Ammon's horn (tissue), 1 donor: ENCODE measurements around the gene IGSF8.
A peak's percentile ranks its signal among the peaks of the same experiment; 100 is the strongest.
"Not testable (repeated sequence)": the region's sequence is repeated elsewhere in the genome, so short reads cannot be mapped to it uniquely, and the experiment has no call there.

Experiments used
- DNase-seq: peaks from one replicate; pipeline ENCODE4 v3.0.0-alpha.2; 2016; ENCODE audit warnings: low spot score

Gene IGSF8

DNA sequence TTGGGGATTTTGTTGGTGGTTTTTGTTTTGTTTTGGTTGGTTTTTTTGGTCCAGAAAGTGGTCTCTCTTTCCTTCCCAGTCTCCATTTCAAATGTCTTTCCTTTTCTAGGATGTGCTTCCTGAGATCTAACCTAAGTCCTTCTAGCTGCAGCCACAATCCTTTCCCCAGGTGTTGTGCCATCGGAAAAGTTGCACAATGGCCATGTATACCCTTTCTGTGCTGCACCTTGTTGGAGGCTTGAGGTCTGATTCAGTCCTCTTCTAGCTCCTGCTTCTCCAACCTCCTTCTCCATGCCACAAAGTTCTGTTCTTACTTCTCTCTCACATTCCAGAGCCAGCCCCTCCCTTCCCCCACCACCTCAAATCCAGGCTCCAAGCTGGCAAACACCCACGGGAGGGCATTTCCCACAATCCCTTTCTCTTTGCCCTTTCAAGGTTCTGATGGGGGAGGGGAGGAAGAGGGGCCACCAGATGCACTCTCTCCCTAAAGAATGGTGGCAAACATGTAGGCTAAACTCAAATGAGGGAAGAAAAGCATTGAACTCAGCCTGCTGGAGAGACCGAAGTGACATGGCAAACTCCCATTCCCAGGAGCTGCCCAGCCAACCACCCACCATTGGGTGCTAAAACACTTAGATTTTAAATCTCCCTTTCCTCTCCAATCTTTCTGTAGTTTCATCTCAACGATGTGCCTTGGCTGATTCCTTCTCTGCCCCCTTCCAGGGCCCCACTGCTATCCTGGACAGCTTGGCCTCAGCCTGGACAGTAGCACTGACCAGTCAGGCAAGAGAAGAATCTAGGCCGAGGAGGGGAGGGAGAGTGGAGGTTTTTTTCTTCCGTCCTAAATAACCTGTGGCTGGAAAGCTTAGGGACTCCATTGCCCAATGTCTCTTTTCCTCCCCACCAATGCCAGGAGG, 31.3 kb downstream of the IGSF8 start:
- no peak for DNase-seq

DNA sequence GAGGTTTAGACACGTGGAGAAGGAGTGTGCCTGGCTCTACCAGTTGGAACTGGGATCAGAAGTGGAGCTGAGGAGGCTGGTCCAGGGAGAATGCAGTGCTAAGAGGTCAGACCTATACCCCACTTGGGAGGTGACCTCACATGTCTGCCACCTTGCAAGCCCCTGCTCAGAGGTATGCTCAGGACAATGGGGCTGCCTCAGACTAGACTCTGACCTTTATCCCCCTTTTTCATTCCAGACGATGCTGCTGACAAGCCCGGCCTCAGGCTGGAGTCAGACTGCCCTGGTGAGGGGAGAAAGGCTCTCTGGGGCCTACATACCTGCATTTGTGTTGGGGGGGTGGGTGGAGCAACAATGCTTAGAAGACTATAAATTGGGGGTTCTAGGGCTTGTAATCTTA, 33.7 kb downstream of the IGSF8 start:
- no peak for DNase-seq

DNA sequence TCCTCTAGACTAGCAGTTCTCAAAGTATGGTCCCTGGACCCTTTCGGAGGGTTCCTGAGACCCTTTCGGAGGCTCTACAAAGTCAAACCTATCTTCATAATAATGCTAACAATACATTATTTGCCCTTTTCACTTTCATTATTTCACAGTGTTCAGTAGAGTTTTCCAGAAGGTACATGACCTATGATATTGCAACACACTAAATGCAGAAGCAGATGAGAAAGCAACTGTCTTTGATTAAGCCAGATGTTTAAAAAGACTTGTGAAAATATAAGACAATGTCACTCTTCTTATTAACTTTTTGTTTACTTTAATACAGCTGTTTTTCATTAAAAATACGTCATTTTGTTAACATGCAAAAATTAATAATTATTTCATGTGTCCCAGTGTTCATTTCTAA, 34.3 kb downstream of the IGSF8 start:
- DNase-seq: no peak

DNA sequence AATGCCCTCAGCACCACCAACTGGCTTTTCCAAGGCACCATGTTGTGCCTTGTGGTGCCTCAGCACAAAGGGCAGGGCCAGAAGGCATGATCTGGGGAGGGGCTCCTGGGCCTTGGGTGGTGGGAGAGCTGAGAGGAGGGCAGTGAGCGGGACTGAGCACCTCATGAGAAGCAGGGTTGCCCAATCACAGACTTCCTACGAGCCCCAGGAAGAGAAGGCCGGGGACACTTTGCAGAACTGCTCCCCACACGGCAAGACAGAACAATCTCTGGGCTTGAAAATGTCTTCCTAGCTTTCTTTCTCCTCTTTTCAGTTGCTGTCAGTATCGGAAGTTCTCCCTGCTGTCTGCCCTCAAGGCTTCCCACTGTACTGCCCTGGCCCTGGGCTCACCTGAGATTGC, 35.2 kb downstream of the IGSF8 start:
- no peak for DNase-seq

DNA sequence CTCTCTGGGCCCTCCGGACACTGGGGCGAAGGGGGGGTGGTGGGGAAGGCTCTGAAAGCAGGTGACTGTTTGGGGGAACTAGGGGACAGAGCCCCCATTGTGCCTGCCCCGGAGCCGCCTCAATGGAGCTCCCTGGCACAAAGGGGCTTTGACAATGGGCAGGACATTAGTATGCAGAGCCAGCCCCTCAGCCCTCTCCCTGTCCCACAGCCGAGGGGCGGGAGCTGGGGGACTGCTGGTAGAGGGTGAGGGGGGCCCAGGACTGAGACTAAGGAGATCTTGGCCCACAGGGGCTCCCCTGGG, 36.2 kb downstream of the IGSF8 start:
- DNase-seq: peak; percentile 98

DNA sequence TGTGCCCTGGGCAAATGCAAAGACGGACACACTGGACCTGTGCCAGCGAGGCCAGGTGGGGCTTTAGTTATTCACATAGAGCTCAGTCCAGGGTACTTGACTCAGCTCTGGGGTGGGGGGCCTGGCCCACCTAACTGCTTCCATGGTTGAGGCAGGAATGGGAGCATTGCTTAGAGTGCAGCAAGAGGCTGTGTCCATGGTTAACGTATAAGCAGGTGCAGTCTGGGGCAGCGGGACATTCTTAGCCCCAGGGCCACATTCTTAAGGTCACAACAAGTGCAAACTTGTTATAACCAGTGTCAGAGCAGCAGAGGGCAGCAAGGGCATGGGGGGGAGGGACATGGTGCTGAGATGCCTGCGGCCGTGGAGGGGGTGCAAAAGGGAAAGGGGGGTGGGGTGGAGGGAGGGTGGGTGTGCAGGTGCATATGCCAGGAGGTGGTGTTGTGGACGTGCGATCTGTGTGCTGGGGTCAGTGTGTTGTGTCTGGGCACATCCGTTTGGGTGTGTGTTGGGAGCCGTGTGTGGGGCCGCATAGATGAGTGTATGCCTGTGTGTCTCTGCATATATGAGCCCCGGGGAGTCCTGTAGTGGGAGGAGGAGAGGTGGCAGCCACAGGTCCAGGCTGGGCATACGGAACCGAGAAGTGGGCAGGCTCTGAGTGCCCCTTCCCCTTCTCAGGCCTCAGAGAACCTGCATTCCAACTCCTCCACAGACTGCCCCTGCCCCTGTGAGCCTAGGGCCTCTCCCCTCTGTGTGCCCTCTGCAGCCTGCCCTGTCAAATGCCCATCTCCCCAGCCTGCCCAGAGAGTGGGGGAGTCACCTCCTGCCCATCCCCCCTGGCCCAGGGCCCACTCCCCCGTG, 36.8 kb downstream of the IGSF8 start:
- DNase-seq: peak; percentile 70

DNA sequence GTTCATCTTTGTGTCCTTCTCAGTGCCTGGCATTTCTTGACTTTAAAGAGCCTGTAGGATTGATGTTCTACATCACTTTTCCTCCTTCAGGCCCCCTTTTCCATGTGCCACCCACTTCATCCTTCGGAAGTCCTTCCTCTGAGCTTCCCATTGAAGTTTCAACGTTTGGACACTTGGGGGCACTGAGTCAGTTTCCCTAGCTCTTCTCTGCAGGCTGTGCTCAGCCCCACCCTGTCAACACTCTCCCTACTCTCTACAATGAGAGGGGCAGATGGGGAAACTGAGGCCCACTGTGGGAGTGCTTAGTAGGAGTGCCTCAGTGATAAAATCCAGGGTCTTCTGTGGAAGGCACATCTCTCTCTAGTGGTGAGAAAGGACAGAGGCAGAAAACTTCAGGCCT, 40.3 kb downstream of the IGSF8 start:
- DNase-seq: peak; percentile 67

DNA sequence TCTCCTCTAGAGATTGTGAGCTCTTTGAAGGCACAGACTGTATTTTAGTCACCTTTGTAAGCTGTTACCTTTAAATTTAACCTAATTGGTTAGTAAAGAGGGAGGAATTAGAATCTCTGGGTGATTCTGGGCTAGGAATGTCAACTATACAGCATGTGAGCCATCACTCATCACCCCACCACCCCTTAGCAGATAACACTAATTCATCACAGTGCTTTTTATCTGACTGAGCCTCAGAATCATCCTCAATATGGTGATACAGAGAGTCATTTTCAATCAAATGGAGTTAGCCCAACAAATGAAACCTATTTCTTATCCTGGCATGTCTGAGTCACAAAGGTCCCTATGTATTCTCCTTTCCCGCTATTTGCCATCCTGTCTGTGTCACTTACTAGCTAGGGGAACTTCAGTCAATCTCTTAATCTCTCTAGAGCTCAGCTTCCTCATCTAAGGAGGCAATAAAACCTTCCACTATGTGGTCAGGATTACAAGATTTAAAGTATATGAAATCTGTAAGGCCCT, 41.7 kb downstream of the IGSF8 start:
- no peak for DNase-seq

DNA sequence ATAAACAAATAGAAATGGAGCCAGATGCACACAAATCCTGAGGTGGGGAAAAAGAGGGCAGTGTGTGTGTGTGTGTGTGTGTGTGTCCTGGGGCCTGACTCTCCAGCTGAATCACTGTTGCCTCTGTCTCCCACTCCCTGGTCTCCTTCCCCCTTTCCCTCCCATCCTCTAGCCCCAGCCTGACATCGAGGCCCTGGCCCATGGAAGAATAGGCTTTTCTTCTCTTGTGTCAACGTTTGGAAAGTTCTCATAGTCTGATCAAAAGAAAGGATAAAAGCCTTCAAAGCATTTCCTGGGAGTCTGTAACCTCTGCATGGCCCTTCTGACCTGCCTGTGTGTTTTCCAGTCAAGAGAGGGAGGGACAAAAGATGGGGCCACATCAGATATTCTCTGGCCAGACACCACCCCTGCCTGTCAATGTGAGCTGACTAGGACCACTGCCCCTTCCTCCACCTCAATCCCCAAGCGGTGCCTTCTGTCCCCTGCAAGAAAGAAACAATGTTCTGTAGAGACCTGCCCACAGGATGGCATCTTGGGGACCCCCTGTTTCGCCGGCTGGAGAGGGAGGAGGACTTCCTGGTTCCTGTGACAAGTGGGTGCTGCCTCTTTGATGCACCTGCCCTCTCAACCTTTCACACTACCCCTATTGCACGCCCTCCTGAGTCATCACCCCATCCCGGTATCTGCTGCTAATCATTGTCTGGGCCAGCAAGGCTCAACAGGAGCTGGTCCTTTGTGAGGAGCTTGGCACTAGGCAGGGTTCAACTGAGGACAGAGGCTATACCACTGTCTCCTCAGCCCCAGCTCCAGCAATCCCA, 44.7 kb downstream of the IGSF8 start:
- no peak for DNase-seq

DNA sequence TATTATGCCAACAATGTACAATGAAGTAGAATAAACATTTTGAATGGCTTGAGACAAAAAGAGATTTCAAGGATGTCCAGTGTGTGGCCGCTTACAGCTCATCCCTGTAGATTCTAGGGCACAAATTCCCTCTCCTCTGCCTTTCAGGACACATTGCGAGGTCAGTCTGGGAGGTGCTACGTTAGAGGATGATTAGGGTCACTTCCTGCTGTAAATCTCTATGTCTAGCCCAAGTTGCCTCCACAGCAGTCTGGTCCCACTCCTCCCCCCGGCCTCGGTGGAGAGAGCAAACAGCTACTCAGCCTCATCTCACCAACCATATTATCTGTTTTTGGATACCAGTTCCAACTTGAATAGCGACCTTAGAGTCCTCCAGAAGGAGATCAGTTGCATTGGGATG, 45.5 kb downstream of the IGSF8 start:
- no peak for DNase-seq

DNA sequence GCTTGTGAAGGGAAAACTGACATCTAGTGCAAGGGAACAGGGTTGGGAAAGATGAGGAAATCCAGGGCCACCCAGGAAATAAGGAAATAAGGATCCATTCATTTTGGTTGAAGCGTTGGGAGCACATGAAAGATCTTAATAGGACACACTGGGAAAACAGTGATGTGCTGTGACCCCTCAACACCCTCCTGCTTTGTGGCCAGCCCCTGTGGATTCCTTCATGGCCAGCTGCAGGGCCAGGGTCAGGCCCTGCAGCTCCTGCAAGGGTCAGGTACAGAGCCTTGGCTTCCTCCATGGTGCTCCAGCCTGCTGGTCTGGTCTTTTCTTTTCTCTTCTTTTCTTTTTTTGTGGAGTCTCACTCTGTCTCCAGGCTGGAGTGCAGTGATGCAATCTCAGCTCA, 47.8 kb downstream of the IGSF8 start:
- no peak for DNase-seq

DNA sequence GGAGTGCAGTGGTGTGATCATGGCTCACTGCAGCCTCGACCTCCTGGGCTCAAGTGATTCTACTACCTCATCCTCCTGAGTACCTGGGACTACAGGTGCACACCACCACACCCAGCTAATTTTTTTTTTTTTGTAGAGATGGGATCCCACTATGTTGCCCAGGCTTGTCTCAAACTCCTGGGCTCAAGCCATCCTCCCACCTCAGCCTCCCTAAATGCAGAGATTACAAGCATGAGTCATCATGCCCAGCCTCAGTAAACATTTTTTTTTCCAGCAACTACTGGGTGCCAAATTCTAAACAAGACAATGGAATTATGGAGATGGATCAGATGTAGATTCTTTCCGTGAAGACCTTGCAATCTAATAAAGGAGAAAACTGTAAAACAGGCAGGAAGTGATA, 48.2 kb downstream of the IGSF8 start:
- not testable (repeated sequence) for DNase-seq

DNA sequence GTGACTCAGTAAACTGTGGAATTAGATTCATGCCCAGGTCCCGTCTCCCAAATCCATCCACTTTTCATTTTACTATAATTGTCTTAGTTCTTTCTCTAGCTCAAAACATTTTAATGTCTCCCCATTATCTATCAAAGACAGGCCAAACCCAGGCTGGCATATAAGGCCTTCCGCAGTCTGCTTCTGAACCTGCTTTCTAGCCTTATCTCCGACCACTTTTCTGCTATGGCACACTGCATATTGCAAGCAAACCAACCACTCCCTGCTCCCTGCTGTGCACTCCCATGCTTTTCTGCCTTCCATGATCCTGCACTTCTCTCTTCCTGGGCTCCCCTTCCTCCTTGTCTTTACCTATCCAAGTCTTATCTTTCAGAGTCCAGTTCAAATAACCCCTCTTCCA, 49.3 kb downstream of the IGSF8 start:
- no peak for DNase-seq

DNA sequence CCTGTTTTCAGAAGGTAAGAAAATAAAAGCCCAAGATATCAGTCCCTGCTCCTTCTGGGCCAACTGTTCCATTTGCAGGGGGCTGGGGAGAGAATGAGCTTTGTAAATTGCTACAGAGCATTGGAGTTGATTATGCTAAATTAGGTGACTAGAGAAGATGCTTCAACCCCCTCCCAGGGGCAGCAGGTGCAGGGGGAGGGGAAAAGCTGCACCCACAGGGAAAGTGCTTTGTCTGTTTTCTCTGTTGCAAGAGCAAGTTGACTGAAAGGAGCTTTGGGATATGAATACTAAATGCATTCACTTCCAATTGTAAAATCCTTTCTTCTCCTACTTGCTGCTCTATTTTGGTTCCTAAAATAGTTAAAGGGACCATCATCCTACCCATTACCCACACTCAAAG, 50.1 kb downstream of the IGSF8 start:
- no peak for DNase-seq

DNA sequence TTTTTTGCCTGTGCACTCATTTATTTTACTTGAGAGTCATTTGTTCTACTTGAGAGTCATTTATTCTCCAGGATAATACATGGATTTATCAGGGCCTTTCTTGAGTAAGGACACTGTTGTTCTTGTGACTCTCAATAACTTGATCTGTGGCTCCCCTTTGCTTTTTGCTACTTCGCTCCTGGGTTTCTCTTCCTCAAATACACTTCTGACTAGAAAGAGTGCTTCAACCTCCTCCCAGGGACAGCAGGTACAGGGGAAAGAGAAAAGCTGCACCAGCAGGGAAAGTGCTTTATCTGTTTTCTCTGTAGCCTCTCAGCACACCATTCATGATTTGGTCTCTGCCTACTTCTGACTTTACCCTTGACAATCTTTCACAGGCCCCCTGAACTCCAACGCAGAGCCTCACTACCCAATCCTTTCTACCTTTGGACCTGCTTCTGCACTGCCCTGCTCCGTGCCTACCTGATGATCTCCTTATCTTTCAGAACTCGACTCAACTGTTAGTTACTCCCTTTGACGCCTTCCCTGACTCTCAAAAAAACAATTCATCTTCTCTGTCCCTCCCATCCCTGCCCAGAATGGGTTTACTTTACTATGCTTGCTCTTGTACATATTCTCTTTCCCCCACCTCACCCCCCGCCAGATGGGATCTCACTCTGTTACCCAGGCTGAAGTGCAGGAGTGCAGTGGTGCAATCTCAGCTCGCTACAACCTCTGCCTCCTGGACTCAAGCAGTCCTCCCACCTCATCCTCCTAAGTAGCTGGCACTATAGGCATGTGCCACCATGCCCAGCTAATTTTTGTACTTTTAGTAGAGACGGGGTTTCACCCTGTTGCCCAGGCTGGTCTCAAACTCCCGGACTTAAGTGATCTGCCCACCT, 51.1 kb downstream of the IGSF8 start:
- no peak for DNase-seq

DNA sequence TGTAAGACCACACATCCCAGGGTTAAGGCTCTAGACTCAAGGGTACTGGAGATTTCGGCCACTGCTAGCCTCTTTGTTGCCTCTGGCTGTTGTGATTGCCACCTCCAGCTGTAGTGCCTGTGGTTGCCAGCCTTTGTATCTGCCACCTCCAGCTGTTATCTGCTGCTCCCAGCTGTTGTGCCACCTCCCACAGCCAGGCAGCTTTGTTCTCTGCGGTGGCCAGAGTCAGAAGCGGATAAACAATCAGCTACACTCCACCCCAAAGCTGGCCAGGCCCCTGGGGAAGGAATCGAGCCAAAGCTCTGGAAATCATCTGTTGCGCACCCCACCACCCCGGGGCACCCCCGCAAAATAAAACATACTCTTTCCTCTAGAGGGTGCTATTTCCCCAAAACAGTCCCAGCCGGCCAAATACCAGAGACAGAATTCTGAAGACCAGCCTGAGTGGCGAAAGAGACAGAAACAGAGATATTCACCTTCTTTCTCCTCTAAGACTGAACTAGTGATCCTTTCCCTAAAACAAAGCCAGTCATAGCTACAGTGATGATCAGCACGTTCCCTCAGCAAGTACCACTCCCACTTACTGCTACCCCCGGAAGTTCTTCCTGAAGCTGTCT, 51.8 kb downstream of the IGSF8 start:
- DNase-seq: peak; percentile 94

DNA sequence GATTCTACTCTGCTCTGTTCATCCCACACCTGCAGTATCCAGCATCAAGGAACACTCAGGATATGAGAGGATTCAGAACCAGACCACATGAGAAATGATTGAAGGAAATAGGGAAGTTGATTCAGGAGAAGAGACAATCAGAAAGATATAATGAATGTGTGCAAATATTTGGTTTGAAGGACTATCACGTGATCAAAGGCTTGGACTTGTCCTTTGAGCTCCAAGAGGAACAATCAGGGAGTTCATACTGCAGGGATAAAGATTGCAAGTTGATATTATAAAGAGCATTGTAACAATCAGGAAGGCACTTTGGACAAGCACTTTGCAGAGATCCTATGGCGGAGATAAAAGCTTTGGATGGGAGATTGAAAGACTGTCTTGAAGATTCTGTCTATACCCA, 52.8 kb downstream of the IGSF8 start:
- no peak for DNase-seq

DNA sequence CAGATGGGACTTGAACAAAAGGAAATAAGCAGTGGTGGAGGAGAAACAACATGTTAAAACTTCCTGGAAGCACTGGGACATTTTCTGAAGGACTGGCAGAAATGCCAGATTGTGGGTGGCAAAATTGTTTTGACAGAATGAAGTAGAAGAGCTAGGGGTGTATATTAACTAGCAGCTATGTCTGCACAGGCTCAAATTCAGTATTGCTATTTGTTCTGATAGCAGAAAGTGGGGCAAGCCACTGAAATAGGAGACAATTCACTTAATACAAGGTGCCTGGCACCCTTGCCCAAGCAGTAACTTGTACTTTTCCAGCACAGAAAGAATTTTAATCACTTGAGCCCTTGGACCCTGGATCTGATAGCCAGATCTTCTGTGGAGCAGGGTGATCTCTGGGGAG, 54.9 kb downstream of the IGSF8 start:
- no peak for DNase-seq
